ENCODE measurements around the gene LIMCH1. TPM values are rescaled to one million over a fixed set of nuclear protein-coding genes. Genes with fewer than 3 reads are reported as not detected.
A peak's percentile ranks its signal among the peaks of the same experiment; 100 is the strongest.

The LIMCH1 gene
- total RNA-seq, 6 experiments from 2014 or later = 14.4 to 236 (median 205) TPM

- DNase-seq = no peak
- H3K36me3 Mint-ChIP-seq (ENCODE audit: low read depth) = peaks cover 17% of the 10 kb centered on the region; the same call in 1 of the 2 replicates
- H3K4me1 Mint-ChIP-seq (ENCODE audit: low read depth) = peaks cover 79% of the 10 kb centered on the region; the same call in 1 of the 2 replicates
- TF ChIP-seq CTCF (IDR thresholded peaks at IDR 0.05) = no peak
- H3K9me3 Mint-ChIP-seq = no peaks in the 10 kb centered on the region
- peaks cover 5% of the 10 kb centered on the region for H3K27me3 Mint-ChIP-seq (ENCODE audit: insufficient read depth)
- H3K4me3 Mint-ChIP-seq = no peak overlapping the region
- H3K27ac Mint-ChIP-seq = peak overlapping the region; percentile 4; the same call in 1 of the 2 replicates
Observed at GRCh38 chr4:41656106-41656505, 118.1 kb downstream of the LIMCH1 start.

- Mint-ChIP-seq H3K9me3 (no peaks in the 10 kb centered on the region), H3K27ac (peak overlapping the region; percentile 22; the same call in 1 of the 2 replicates), H3K36me3 (ENCODE audit: low read depth) (peaks cover 17% of the 10 kb centered on the region; the same call in 1 of the 2 replicates), H3K4me1 (ENCODE audit: low read depth) (peaks cover 77% of the 10 kb centered on the region; the same call in 1 of the 2 replicates), H3K4me3 (no peak overlapping the region; the same call in 1 of the 2 replicates), H3K27me3 (ENCODE audit: insufficient read depth) (peaks cover 5% of the 10 kb centered on the region)
- no peak for TF ChIP-seq CTCF (IDR thresholded peaks at IDR 0.05)
- DNase-seq = no peak
Observed at GRCh38 chr4:41656572-41657520, 118.9 kb downstream of the LIMCH1 start.

- H3K27me3 Mint-ChIP-seq (ENCODE audit: insufficient read depth) = peaks cover 5% of the 10 kb centered on the region
Observed at GRCh38 chr4:41657561-41657960, 119.6 kb downstream of the LIMCH1 start.

GRCh38 chr4:41658163-41658562, 120.2 kb downstream of the LIMCH1 start:
- Mint-ChIP-seq H3K4me1 (ENCODE audit: low read depth) (peaks cover 71% of the 10 kb centered on the region; the same call in 1 of the 2 replicates), H3K27ac (no peak overlapping the region), H3K9me3 (no peaks in the 10 kb centered on the region), H3K36me3 (ENCODE audit: low read depth) (peaks cover 17% of the 10 kb centered on the region; the same call in 1 of the 2 replicates), H3K4me3 (no peak overlapping the region), H3K27me3 (ENCODE audit: insufficient read depth) (peaks cover 7% of the 10 kb centered on the region)
- DNase-seq = no peak
- no peak for TF ChIP-seq CTCF (IDR thresholded peaks at IDR 0.05)

More at GRCh38 chr4:41657561-41657960, 119.6 kb downstream of the LIMCH1 start:
- Mint-ChIP-seq H3K36me3 (ENCODE audit: low read depth) (peaks cover 17% of the 10 kb centered on the region; the same call in 1 of the 2 replicates), H3K9me3 (no peaks in the 10 kb centered on the region), H3K27ac (peak overlapping the region; percentile 76; the same call in 1 of the 2 replicates), H3K4me3 (no peak overlapping the region), H3K4me1 (ENCODE audit: low read depth) (peaks cover 72% of the 10 kb centered on the region; the same call in 1 of the 2 replicates)
- no peak for DNase-seq
- TF ChIP-seq CTCF (IDR thresholded peaks at IDR 0.05) = no peak

- H3K4me1 Mint-ChIP-seq (ENCODE audit: low read depth) = peaks cover 58% of the 10 kb centered on the region; the same call in 1 of the 2 replicates
Observed at GRCh38 chr4:41660352-41660751, 122.4 kb downstream of the LIMCH1 start.

More at GRCh38 chr4:41660352-41660751, 122.4 kb downstream of the LIMCH1 start:
- H3K36me3 Mint-ChIP-seq (ENCODE audit: low read depth) = no peaks in the 10 kb centered on the region; the same call in 1 of the 2 replicates
- TF ChIP-seq CTCF (IDR thresholded peaks at IDR 0.05) = no peak
- DNase-seq = no peak
- peak overlapping the region; percentile 40; the same call in 1 of the 2 replicates for H3K27ac Mint-ChIP-seq
- peaks cover 7% of the 10 kb centered on the region; the same call in 1 of the 2 replicates for H3K27me3 Mint-ChIP-seq (ENCODE audit: insufficient read depth)
- no peaks in the 10 kb centered on the region for H3K9me3 Mint-ChIP-seq
- H3K4me3 Mint-ChIP-seq = no peak overlapping the region; the same call in 1 of the 2 replicates
